ENCODE data around the gene F5.
"Not testable (repeated sequence)": the region's sequence is repeated elsewhere in the genome, so short reads cannot be mapped to it uniquely, and the experiment has no call there.

F5 gene

DNA sequence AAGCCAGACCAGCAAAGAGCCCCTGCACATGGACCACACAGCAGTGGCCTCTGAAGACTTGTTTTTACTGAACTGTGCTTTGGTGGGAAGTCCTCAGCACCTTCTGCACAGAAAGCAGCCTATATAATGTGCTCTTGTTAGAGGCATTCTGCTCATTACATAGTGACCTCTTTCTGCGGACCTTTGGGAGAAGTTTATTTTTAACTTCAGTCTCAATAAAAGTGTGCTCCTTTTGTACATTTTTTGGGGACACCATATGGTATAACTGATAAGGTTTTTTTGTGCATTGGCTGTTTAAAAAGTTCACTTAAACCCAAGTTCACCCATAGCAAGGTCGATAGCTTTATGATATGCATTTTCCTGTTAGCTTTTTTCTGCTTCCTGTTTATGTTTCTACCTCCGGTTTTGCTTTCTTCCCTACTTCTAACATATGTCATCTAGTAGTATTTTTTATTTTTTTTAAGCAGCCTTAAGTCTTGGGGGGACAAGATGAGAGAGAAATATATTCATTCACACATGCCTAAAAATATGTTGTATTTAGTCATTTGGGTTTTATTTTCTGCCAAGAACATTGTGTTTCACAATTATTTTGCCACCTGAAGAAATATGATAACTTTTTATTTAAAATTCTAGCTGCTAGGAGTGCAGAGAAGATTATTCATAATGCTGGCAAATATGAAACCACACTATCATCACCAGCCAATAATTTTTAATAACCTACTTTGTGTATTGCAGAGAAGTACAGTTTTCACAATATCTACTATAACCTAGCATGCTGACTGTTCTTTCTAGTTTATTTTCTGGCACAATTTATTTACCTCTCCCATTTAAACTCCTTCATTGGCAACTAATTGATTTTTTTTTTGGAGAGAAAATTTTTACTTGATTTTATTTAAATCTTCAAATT lies 77.6 kb downstream of the F5 start:
- no peak for DNase-seq

- no peak for DNase-seq
Measured at GRCh38 chr1:169507413-169507812, 78.9 kb downstream of the F5 start.

DNA sequence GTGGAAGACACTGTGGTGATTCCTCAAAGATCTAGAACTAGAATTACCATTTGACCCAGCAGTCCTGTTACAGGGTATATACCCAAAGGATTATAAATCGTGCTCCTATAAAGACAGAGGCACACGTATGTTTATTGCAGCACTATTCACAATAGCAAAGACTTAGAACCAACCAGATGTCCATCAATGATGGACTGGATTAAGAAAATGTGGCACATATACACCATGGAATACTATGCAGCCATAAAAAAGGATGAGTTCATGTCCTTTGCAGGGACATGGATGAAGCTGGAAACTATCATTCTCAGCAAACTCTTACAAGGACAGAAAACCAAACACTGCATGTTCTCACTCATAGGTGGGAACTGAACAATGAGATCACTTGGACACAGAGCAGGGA lies 82.7 kb downstream of the F5 start:
- DNase-seq = not testable (repeated sequence)

GRCh38 chr1:169499807-169500206 lies 86.5 kb downstream of the F5 start:
- DNase-seq = no peak

DNA sequence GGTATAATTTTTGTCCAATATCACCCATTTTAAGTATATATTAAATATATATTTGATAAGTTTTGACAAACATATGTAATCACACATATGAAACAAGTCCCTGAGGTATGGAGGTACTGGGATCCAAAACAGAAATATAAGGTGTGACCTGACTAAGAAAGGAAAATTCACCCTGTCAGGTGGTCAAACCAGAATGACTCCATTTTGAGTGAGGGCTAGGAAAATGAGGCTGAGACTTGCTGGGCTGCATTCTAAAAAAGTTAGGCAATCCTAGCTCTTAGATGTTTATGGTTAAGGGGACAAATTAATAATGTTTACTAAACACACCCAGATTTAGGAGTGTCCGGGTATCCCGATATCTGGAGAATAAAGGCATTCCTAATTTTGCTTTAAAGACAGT lies 89.0 kb downstream of the F5 start:
- DNase-seq = no peak

GRCh38 chr1:169495916-169496315 lies 90.4 kb downstream of the F5 start:
- no peak for DNase-seq

DNA sequence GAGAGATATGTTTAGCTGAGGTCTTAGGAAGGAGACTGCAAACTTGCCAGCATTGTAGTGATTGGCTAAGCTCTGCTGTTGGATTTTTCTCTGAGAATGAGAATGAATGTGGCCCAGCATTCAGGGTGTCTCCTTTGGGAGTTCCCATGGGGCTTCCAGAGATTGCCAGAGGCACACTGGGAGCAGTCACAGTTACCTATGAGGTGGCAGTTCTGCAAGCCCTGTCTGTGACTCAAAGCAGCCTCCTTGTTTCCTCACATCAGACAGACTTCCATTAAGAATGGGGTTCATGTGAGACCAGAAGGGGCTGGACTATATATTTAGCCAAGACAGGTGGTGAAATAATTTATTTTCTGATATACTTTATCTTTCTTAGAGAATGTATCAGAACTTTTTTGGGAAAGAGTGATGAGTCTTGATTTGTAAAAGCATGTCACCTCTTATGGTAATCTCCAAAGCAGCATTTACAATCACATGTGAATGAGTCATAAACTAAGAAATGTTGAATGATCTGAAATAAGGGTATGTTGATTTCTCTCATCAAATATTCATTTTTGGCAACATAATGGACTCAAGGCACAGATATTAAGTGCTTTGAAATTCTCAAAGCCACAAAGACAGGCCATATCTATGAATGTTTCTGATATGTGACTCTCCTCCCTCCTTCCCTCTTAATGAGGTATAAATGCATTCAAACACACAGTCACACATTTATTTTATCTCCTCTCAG lies 91.1 kb downstream of the F5 start:
- DNase-seq = no peak

GRCh38 chr1:169494343-169494742 lies 91.9 kb downstream of the F5 start:
- DNase-seq = no peak

DNA sequence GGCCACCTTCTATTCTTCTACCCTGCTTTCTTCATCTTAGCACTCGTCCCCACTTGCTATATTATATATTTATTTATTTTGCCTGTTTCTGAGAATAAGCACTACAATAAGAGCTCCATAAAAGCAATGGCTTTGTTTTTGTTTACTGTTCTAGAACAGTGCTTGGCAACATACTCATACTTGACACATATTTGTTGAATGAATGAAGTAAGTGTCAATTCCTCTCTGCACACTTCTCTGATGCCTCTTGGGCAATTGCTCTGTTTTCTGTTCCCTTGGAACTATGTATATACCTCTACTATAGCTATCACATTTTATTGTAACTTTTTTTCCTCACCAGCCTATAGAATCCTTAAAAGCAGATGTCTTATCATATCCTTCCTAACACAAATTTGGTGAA lies 93.0 kb downstream of the F5 start:
- no peak for DNase-seq

GRCh38 chr1:169491845-169492281 lies 94.4 kb downstream of the F5 start:
- no peak for DNase-seq

DNA sequence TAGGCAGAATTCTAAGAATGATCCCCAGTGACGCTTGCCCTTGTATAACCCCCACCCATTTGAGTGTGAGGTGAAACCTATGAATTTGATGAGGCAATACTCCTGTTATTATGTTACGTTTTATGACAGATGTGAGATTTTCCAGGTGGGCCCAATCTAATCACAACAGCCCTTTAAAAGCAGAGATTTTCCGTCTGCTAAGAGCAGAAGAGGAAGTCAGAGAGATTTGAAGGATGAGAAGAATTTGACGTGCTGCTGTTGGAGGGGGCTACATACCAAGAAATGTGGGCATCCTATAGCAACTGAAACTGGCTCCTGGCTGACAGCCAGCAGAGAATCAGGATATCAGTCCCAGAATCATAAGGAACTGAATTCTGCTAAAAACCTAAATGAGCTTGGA lies 98.1 kb downstream of the F5 start:
- DNase-seq = no peak

GRCh38 chr1:169487561-169487960 lies 98.7 kb downstream of the F5 start:
- DNase-seq = no peak

DNA sequence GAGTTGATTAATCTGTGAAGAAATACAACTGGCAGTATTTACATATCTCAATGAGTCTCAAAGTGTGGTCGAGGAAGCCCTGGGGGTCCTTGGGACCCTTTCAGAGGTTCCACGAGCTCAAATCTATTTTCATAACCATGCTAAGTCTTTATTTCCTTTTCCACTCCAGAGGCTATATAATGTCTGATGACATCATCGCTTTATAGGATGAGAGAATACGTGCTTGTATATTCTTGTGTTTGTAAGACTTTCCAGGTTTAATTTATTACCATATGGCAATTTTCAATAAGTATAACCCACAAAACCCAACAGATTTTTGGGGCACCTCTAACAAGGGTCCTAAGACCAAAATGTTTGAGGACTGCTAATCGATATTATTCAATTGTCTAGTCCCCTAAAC lies 99.1 kb downstream of the F5 start:
- peak in 1 of 2 experiments; percentile 27 for DNase-seq

GRCh38 chr1:169486281-169487051 lies 99.8 kb downstream of the F5 start:
- no peak for DNase-seq

DNA sequence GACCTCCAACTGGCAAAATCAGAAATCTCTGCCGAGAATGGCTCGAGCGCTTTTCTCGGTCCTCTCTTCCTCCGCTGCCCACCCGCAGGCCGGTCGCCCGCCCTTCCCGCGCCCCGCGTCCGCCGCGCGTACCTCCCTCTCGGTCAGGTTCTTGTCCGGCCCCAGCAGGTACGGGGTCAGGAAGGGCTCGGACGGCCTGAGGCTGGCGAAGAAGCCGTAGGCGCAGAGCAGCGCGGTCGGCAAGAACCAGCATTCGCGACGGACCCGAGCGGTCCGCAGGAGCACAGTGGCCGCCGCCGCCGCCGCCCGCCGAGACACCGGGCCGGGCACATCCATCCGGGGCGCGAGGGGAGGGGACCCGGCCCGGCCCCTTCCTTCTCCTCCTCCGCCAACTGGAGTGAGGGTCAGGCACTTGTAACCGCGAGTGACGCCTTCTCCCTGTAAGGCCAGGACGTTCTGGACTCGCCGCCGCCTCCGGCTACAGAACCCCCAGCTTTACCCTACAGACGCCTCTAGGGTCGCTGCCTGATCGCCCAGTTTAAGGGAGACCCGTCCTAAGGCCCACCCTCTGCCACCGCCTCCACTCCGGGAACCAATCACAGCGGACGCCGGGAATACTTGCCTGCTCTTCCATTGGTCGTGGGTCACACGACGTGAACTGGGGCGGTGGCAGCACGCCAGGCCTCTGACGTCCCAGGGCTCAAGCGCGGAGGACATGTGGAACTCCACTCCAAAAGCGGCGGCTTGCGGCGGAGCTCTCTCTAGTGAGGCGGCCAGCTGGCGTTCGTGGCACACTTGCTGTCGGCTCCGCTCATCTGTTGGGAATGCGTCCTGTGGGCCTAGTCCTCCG lies 100.6 kb downstream of the F5 start, which contains the start of gene SLC19A2:
TSS of gene SLC19A2 (minus strand) at position 514 of the 850 bp plus-strand sequence. CDS start at position 336, 178 bp downstream.
- DNase-seq = peak; percentile 100

DNA sequence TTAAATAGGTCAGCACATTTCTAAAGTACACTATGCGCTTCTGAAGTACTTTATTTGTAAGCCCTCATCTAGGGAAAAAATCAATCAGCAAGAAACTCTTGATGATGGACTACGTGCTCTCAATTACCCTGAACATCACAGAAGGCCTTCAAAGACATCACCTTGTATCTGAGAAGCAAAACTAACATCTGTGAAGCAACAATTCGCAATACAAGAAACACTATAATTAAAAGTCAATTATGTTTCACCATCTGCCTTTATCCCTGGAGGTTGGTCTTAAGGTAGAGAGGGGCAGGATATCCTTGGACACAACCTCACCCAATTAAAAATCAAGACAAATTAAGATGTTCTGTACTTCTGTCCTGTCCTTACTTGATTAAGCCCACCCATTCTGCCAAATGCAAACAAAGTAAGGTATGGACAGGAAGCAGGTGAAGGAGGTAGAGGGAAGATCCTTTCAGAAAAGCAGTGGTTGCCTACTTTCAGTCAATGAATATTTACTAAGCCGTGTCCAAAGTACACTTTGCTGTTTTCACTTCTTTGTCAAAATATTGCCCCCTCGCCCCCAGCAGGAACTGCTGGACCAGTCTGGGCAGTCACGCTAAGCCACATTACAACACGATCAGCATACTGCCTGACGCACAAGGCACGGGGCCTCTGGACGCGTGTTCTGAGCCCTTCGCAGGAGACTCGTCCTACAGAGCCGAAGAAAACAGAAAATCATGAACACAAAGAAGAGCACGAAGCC lies 101.4 kb downstream of the F5 start:
- DNase-seq = peak in 1 of 2 experiments; percentile 66

DNA sequence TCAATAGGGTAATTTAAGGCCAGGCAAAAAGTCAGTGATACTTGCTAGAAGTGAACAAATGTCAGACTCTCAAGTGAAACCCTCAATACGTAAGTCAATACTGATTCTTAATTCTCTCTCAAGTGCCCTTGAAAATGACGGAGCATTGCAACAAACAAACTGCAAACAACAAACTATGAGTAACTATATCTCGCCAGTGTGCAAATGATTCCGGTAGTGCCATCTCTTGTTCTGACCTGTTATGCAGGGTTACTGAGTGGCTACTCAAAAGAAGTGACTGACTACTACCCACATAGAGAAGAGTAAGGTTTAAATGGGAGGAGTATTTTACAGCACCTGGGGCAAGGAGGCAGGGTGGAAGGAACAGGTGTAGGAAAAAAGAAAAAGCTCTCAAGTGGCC lies 102.2 kb downstream of the F5 start:
- DNase-seq = no peak

- peak; percentile 34 to 64 for DNase-seq
Measured at GRCh38 chr1:169483500-169483966, 102.7 kb downstream of the F5 start.

GRCh38 chr1:169479363-169480066 lies 106.8 kb downstream of the F5 start:
- no peak for DNase-seq

DNA sequence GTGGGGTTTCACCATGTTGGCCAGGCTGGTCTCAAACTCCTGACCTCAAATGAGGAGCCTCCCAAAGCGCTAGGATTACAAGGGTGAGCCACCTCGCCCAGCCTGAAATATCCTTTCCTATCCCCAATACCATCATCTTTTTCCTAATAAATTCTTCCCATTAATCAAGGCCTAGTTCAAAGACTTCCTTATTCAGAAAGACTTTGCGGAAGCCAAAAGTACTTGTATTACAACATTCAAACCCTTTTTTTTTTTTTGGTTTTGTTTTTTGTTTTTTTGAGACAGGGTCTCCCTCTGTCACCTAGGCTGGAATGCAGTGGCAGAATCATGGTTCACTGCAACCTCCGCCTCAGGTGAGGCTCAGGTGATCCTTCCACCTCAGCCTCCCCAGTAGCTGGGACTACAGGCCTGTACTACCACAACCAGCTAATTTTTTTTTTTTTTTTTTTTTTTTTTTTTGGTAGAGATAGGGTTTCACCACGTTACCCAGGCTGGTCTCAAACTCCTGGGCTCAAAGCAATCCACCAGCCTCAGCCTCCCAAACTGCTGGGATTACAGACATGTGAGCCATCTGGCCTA lies 108.1 kb downstream of the F5 start:
- DNase-seq = no peak

Measured in NCI-H2081 (cell line).